Superior temporal gyrus (tissue), 1 donor: ENCODE results near the gene SLC41A2.

Experiments
- DNase-seq: peaks from one replicate; pipeline ENCODE4 v3.0.0-alpha.2; 2016; ENCODE audit errors: extremely low spot score

SLC41A2 gene

DNA sequence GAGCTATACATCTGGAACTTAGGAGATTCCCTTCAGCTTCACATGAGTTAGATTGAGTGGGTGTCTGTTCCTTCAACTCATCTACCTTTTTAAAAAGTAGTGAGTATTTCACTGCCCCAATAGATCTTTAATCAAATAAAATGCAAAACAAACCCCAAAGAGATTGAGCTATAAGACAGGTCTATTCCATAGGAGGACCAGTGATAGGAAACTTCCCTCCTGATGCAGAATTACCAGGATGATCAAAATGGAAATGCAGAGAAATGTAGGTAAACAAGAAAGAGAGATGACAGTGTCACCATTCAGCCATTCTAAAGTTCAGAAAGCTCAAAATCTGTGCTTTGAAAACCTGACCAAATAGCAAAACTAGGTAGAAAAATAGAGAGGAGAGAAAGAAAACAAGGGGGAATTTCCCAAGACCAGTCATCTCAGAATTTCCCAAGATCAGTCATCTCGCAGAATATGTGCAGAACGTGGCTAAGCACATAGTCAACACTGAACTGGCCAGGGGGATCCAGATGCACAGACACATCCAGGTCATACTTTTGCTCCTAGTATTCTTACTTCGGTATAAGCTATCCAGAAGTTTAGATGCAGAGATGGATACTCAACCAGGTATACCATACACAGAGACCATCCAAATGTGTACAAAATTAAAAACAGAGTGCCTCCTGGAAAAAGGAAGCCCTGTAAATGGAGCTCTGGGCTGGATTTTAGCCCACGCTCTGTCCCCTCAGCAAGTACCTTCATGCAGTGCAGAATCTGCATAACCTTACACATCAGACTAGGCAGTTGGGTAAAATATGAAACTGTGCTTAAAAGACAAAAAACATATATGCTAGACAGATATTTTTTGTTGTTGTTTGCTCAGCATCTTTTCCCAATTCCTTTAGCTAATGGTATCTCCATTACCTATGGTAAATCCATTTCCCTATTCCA is 27.4 kb downstream of the SLC41A2 start:
- no peak for DNase-seq

GRCh38 chr12:104929977-104930376 is 28.1 kb downstream of the SLC41A2 start:
- no peak for DNase-seq

GRCh38 chr12:104929368-104929767 is 28.7 kb downstream of the SLC41A2 start:
- DNase-seq: no peak

DNA sequence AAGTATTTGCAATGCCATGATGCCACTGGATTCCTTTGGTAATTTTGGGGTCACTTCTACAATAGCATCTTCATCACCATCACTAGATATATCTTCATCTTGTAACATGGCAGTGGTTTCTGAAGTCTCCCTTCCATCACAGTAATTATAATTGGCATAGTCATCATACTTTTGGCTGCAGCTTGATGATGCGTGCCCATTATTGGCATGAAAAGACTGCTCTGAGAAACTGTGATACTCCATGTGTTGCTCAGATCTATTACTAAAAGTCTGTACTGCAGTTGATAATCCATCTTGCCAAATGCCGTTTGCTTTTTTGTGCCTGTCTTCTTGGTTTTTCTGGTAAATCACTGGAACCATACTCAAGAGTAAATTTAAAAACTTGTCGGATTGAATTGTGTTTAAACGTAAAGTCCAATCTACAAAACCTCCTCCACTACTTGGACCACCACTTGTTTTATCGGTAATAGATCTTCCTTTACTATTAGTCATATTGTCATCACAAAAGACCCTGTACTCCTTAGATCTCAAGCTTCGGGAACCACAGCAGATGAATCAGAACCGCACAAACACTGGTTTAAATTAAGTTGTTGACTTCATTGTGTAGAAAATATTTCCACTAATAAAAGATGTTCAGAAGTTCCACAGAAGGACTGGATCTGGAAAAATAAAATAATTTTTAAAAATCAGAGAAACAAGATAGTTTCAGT is 29.9 kb downstream of the SLC41A2 start:
- no peak for DNase-seq

- DNase-seq: no peak
Observed at GRCh38 chr12:104925501-104925900, 32.6 kb downstream of the SLC41A2 start.

- no peak for DNase-seq
Observed at GRCh38 chr12:104921340-104921739, 36.8 kb downstream of the SLC41A2 start.

GRCh38 chr12:104911942-104912341 is 46.1 kb downstream of the SLC41A2 start:
- no peak for DNase-seq

- DNase-seq: no peak
Observed at GRCh38 chr12:104910196-104910840, 47.8 kb downstream of the SLC41A2 start.

GRCh38 chr12:104909761-104910160 is 48.3 kb downstream of the SLC41A2 start:
- no peak for DNase-seq
